Prostate gland (tissue), 2 donors: ENCODE data around the gene AFAP1L1. TPM values are rescaled to one million over a fixed set of nuclear protein-coding genes. Genes with fewer than 3 reads are reported as not detected.
A peak's percentile ranks its signal among the peaks of the same experiment; 100 is the strongest.

Experiments
- DNase-seq: peaks from one replicate; pipeline ENCODE4 v3.0.0-alpha.2; 2019; ENCODE audit warnings: low spot score
- H3K27ac ChIP-seq, 2 donors: fragments of 200-600 bp; sonication (generic); 2 replicates each; pipeline ENCODE4 v1.5.1; 2017 to 2019
- H3K27me3 ChIP-seq: fragments of 200-600 bp; sonication (generic); replicated peaks from 2 replicates; pipeline ENCODE4 v1.5.1; 2019; ENCODE audit not compliant: insufficient read depth
- H3K36me3 ChIP-seq, 2 donors: fragments of 200-600 bp; sonication (generic); 1 replicate in 1 of 2; 2 replicates in 1 of 2; pipeline versions ENCODE4 v1.5.1 to v1.8.1; 2017 to 2019
- H3K4me1 ChIP-seq: fragments of 200-600 bp; sonication (generic); replicated peaks from 2 replicates; pipeline ENCODE4 v1.5.1; 2019
- H3K4me3 ChIP-seq, 2 donors: fragments of 200-600 bp; sonication (generic); 2 replicates each; pipeline ENCODE4 v1.5.1; 2017 to 2019
- H3K9me3 ChIP-seq: fragments of 200-600 bp; sonication (generic); 2 replicates; pipeline ENCODE4 v1.5.1; 2017
- CTCF ChIP-seq, 4 experiments: fragments of 200-600 bp in 2 of 4; fragments of 450-650 bp in 2 of 4; sonication (generic) in 2 of 4; IDR thresholded peaks; 1 replicate in 3 of 4; 2 replicates in 1 of 4; pipeline ENCODE4 v1.5.1; 2016 to 2019; ENCODE audit warnings: antibody characterized with exemption in 4 of 4, mild to moderate bottlenecking in 2 of 4, moderate library complexity in 2 of 4
- POLR2A ChIP-seq: fragments of 450-650 bp; IDR thresholded peaks from one replicate; pipeline ENCODE4 v1.6.1; 2016; ENCODE audit warnings: antibody characterized with exemption, mild to moderate bottlenecking
- POLR2AphosphoS5 ChIP-seq: sonication (generic); formaldehyde crosslinking; IDR thresholded peaks from one replicate; pipeline ENCODE4 v1.6.1; 2017; ENCODE audit warnings: antibody characterized with exemption
- WGBS: methylation state at CpG from one replicate; pipeline ENCODE4 v1.1.5; 2018; 5-methylcytosine and 5-hydroxymethylcytosine counted together
- intact Hi-C: fragments of 100-400 bp; cut with DNase I; formaldehyde crosslinking; loops from one replicate; pipeline ENCODE4 v1.14.2; 2022
- total RNA-seq, 2 donors: library from RNA; depleted of rRNA; stranded (reverse); fragments of >200 nt; gene quantifications; one replicate each; pipeline ENCODE4 v1.1.0, GENCODE V29; 2016

AFAP1L1 gene
- total RNA-seq, 2 donors from 2014 or later: 8.4 to 10.3 TPM

- TF ChIP-seq POLR2AphosphoS5 (no peak), CTCF (IDR thresholded peaks at IDR 0.05) (no peak), POLR2A (no peak)
- Histone ChIP-seq H3K36me3 (no peaks in the 10 kb centered on the region), H3K4me3 (no peak overlapping the region), H3K4me1 (no peaks in the 10 kb centered on the region), H3K27ac (no peak overlapping the region), H3K27me3 (no peaks in the 10 kb centered on the region), H3K9me3 (no peaks in the 10 kb centered on the region)
- WGBS: 63% methylated on average over 1 of the region's 1 CpG
- intact Hi-C loops: no loop called here
- peak; percentile 29 for DNase-seq
Observed at GRCh38 chr5:149260761-149261160, 10.9 kb upstream of the AFAP1L1 start.

- 66% methylated on average over 7 of the region's 7 CpGs for WGBS
- TF ChIP-seq CTCF (IDR thresholded peaks at IDR 0.05): no peak
- no peak for TF ChIP-seq POLR2AphosphoS5
- no peak for TF ChIP-seq POLR2A
- intact Hi-C loops: no loop called here
Observed at GRCh38 chr5:149261246-149261645, 10.4 kb upstream of the AFAP1L1 start.

GRCh38 chr5:149262315-149262714 lies 9.3 kb upstream of the AFAP1L1 start:
- no peak overlapping the region for H3K4me3 ChIP-seq
- H3K27me3 ChIP-seq: no peaks in the 10 kb centered on the region
- H3K27ac ChIP-seq: no peak overlapping the region
- no peaks in the 10 kb centered on the region for H3K9me3 ChIP-seq
- no peak for TF ChIP-seq POLR2A
- no peak for TF ChIP-seq CTCF (IDR thresholded peaks at IDR 0.05)
- no peak for TF ChIP-seq POLR2AphosphoS5
- no peaks in the 10 kb centered on the region for H3K4me1 ChIP-seq
- WGBS: 79% methylated on average over 4 of the region's 4 CpGs
- no peak for DNase-seq
- intact Hi-C loops: no loop called here
- H3K36me3 ChIP-seq: no peaks in the 10 kb centered on the region

More at GRCh38 chr5:149261246-149261645, 10.4 kb upstream of the AFAP1L1 start:
- H3K27me3 ChIP-seq: no peaks in the 10 kb centered on the region
- H3K36me3 ChIP-seq: no peaks in the 10 kb centered on the region
- DNase-seq: no peak
- H3K27ac ChIP-seq: no peak overlapping the region
- no peaks in the 10 kb centered on the region for H3K9me3 ChIP-seq
- no peak overlapping the region for H3K4me3 ChIP-seq
- no peaks in the 10 kb centered on the region for H3K4me1 ChIP-seq

GRCh38 chr5:149264439-149265067 lies 7.1 kb upstream of the AFAP1L1 start:
- peak; percentile 40 for DNase-seq
- no peaks in the 10 kb centered on the region for H3K36me3 ChIP-seq
- no peak overlapping the region for H3K27ac ChIP-seq
- TF ChIP-seq CTCF (IDR thresholded peaks at IDR 0.05) (peak; percentile 18 to 59 (median 45)), POLR2A (no peak), POLR2AphosphoS5 (no peak)
- no peak overlapping the region for H3K4me3 ChIP-seq
- H3K9me3 ChIP-seq: no peaks in the 10 kb centered on the region
- H3K27me3 ChIP-seq: no peaks in the 10 kb centered on the region
- intact Hi-C loops: loop anchor here (5.0 kb wide), 1 partner anchor 93 kb away; the partner anchor contains the start of gene PCYOX1L
- WGBS: 33% methylated on average over 12 of the region's 12 CpGs
- H3K4me1 ChIP-seq: no peaks in the 10 kb centered on the region

GRCh38 chr5:149265068-149265465 lies 6.6 kb upstream of the AFAP1L1 start:
- Histone ChIP-seq H3K4me1 (no peaks in the 10 kb centered on the region), H3K4me3 (no peak overlapping the region), H3K27ac (no peak overlapping the region), H3K36me3 (no peaks in the 10 kb centered on the region), H3K27me3 (no peaks in the 10 kb centered on the region), H3K9me3 (no peaks in the 10 kb centered on the region)
- TF ChIP-seq CTCF (IDR thresholded peaks at IDR 0.05): no peak
- no peak for TF ChIP-seq POLR2AphosphoS5
- TF ChIP-seq POLR2A: no peak
- WGBS: 84% methylated on average over 7 of the region's 7 CpGs
- intact Hi-C loops: loop anchor here (5.0 kb wide), 1 partner anchor 92 kb away; the partner anchor contains the start of gene PCYOX1L
- no peak for DNase-seq
